HUES48 (cell line): ENCODE results near the gene KDM4C.

ENCODE experiments used
- H3K27ac ChIP-seq: one replicate; pipeline ENCODE4 v1.7.0; 2013; ENCODE audit warnings: low read depth, low read length, inconsistent platforms
- H3K27me3 ChIP-seq: 2 replicates; pipeline ENCODE4 v1.6.1; 2013; ENCODE audit warnings: mild to moderate bottlenecking, low read length; ENCODE audit not compliant: control insufficient read depth, insufficient read depth
- H3K36me3 ChIP-seq: 2 replicates; pipeline ENCODE4 v1.6.1; 2013; ENCODE audit warnings: low read length; ENCODE audit not compliant: control insufficient read depth, insufficient read depth
- H3K4me1 ChIP-seq: 2 replicates; pipeline ENCODE4 v1.6.1; 2013; ENCODE audit warnings: mild to moderate bottlenecking, low read length; ENCODE audit not compliant: control insufficient read depth, insufficient read depth
- H3K4me3 ChIP-seq: 2 replicates; pipeline ENCODE4 v1.5.1; 2013; ENCODE audit warnings: mild to moderate bottlenecking, low read depth, low read length
- H3K9ac ChIP-seq: 2 replicates; pipeline ENCODE4 v1.6.1; 2013; ENCODE audit warnings: mild to moderate bottlenecking, low read depth, low read length, moderate library complexity
- H3K9me3 ChIP-seq: 2 replicates; pipeline ENCODE4 v1.6.1; 2013; ENCODE audit warnings: low read length; ENCODE audit not compliant: control insufficient read depth, insufficient read depth

KDM4C gene

GRCh38 chr9:7097040-7097715, 339.4 kb downstream of the KDM4C start:
- no peaks in the 10 kb centered on the region for H3K4me1 ChIP-seq
- H3K27ac ChIP-seq, result no peak overlapping the region
- H3K4me3 ChIP-seq, result no peak overlapping the region
- H3K9me3 ChIP-seq, result no peaks in the 10 kb centered on the region; the same call in 1 of the 2 replicates
- H3K9ac ChIP-seq, result no peak overlapping the region
- no peaks in the 10 kb centered on the region for H3K27me3 ChIP-seq
- no peaks in the 10 kb centered on the region for H3K36me3 ChIP-seq

- Histone ChIP-seq H3K4me3 (no peak overlapping the region), H3K36me3 (no peaks in the 10 kb centered on the region), H3K27me3 (no peaks in the 10 kb centered on the region), H3K27ac (no peak overlapping the region), H3K9ac (no peak overlapping the region), H3K4me1 (peaks cover 2% of the 10 kb centered on the region), H3K9me3 (no peaks in the 10 kb centered on the region; the same call in 1 of the 2 replicates)
These were observed 340.3 kb downstream of the KDM4C start for GRCh38 chr9:7097785-7098752.

GRCh38 chr9:7103367-7103766, 345.6 kb downstream of the KDM4C start:
- Histone ChIP-seq H3K36me3 (peaks cover 8% of the 10 kb centered on the region; the same call in 1 of the 2 replicates), H3K4me1 (peaks cover 8% of the 10 kb centered on the region), H3K9ac (no peak overlapping the region), H3K9me3 (no peaks in the 10 kb centered on the region; the same call in 1 of the 2 replicates), H3K27ac (no peak overlapping the region), H3K27me3 (no peaks in the 10 kb centered on the region), H3K4me3 (no peak overlapping the region)

- Histone ChIP-seq H3K36me3 (peaks cover 8% of the 10 kb centered on the region; the same call in 1 of the 2 replicates), H3K27ac (no peak overlapping the region), H3K9ac (no peak overlapping the region), H3K9me3 (no peaks in the 10 kb centered on the region; the same call in 1 of the 2 replicates), H3K4me3 (no peak overlapping the region), H3K27me3 (no peaks in the 10 kb centered on the region), H3K4me1 (peaks cover 8% of the 10 kb centered on the region)
These were observed 346.0 kb downstream of the KDM4C start for GRCh38 chr9:7103771-7104170.

GRCh38 chr9:7104625-7105024, 346.9 kb downstream of the KDM4C start:
- H3K4me1 ChIP-seq, result peaks cover 8% of the 10 kb centered on the region
- H3K4me3 ChIP-seq, result no peak overlapping the region
- H3K9me3 ChIP-seq, result no peaks in the 10 kb centered on the region
- H3K36me3 ChIP-seq, result peaks cover 8% of the 10 kb centered on the region; the same call in 1 of the 2 replicates
- no peak overlapping the region for H3K9ac ChIP-seq
- no peaks in the 10 kb centered on the region for H3K27me3 ChIP-seq
- H3K27ac ChIP-seq, result no peak overlapping the region

GRCh38 chr9:7105095-7105494, 347.3 kb downstream of the KDM4C start:
- no peak overlapping the region for H3K27ac ChIP-seq
- H3K4me3 ChIP-seq, result no peak overlapping the region
- no peak overlapping the region for H3K9ac ChIP-seq
- H3K36me3 ChIP-seq, result peaks cover 8% of the 10 kb centered on the region; the same call in 1 of the 2 replicates
- H3K9me3 ChIP-seq, result no peaks in the 10 kb centered on the region
- no peaks in the 10 kb centered on the region for H3K27me3 ChIP-seq
- peaks cover 8% of the 10 kb centered on the region for H3K4me1 ChIP-seq

GRCh38 chr9:7108936-7109335, 351.2 kb downstream of the KDM4C start:
- Histone ChIP-seq H3K27ac (no peak overlapping the region), H3K4me3 (no peak overlapping the region), H3K9me3 (no peaks in the 10 kb centered on the region), H3K36me3 (peaks cover 4% of the 10 kb centered on the region; the same call in 1 of the 2 replicates), H3K9ac (no peak overlapping the region), H3K27me3 (no peaks in the 10 kb centered on the region), H3K4me1 (no peaks in the 10 kb centered on the region)

GRCh38 chr9:7111413-7111812, 353.6 kb downstream of the KDM4C start:
- no peaks in the 10 kb centered on the region for H3K36me3 ChIP-seq
- no peak overlapping the region for H3K9ac ChIP-seq
- H3K4me1 ChIP-seq, result no peaks in the 10 kb centered on the region
- no peaks in the 10 kb centered on the region for H3K9me3 ChIP-seq
- H3K27ac ChIP-seq, result no peak overlapping the region
- H3K27me3 ChIP-seq, result no peaks in the 10 kb centered on the region
- H3K4me3 ChIP-seq, result no peak overlapping the region

- Histone ChIP-seq H3K9me3 (no peaks in the 10 kb centered on the region), H3K4me3 (no peak overlapping the region), H3K36me3 (no peaks in the 10 kb centered on the region), H3K27me3 (no peaks in the 10 kb centered on the region), H3K4me1 (peaks cover 5% of the 10 kb centered on the region; the same call in 1 of the 2 replicates), H3K9ac (no peak overlapping the region), H3K27ac (no peak overlapping the region)
These were observed 357.8 kb downstream of the KDM4C start for GRCh38 chr9:7115606-7116005.

- Histone ChIP-seq H3K27me3 (no peaks in the 10 kb centered on the region), H3K4me3 (no peak overlapping the region), H3K27ac (no peak overlapping the region), H3K9ac (no peak overlapping the region), H3K36me3 (no peaks in the 10 kb centered on the region), H3K9me3 (no peaks in the 10 kb centered on the region), H3K4me1 (peaks cover 5% of the 10 kb centered on the region; the same call in 1 of the 2 replicates)
These were observed 360.1 kb downstream of the KDM4C start for GRCh38 chr9:7117676-7118561.
